Smooth muscle cell of the brain vasculature (primary cell): ENCODE measurements around the gene HSF4.

ENCODE experiments used
- DNase-seq: peaks from one replicate; pipeline ENCODE4 v3.0.0-alpha.2; 2012; ENCODE audit warnings: low read depth, low spot score

Gene HSF4

GRCh38 chr16:67184995-67185650, 20.6 kb downstream of the HSF4 start:
- peak; percentile 78 for DNase-seq

DNA sequence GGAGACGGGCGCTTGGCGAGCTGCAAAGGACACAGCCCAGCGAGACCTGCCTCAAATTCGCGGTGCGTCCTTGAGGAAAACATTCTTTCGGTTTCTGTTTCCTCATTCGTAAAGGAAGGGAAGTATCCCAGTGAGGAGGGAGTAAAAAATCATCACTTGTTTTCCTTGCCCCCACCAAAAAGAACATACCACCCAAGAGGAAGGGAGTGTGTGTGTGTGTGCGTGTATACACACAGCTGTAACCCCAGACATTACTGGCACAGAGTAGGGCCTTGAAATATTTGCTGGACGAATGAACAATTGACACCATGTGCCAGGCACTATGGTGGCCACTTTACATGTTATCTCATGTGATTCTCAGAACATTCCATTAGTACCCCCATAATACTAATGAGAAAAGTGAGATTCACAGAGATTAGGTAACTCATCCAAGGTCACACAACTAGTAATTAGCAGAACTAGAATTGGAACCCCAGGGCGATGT, 21.1 kb downstream of the HSF4 start:
- no peak for DNase-seq

DNA sequence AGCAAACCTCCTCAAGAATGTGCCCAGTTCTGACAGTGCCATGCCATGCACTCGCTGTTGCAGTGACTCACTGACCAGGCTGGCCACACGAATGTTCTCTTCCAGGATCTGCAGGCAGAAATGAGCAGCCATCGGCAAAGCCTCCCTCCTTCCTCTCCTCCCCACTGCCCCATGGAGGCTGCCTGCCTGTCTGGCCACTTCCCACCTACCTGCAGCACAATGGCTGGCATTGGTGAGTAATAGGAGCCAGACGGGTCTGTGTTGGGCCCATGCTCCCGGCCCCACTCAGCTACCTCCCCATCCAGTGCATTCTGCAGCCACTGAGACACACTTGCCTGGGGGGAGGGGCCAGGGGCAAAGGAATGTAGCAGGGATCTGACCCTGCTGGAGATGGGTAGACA, 22.0 kb downstream of the HSF4 start:
- no peak for DNase-seq

DNA sequence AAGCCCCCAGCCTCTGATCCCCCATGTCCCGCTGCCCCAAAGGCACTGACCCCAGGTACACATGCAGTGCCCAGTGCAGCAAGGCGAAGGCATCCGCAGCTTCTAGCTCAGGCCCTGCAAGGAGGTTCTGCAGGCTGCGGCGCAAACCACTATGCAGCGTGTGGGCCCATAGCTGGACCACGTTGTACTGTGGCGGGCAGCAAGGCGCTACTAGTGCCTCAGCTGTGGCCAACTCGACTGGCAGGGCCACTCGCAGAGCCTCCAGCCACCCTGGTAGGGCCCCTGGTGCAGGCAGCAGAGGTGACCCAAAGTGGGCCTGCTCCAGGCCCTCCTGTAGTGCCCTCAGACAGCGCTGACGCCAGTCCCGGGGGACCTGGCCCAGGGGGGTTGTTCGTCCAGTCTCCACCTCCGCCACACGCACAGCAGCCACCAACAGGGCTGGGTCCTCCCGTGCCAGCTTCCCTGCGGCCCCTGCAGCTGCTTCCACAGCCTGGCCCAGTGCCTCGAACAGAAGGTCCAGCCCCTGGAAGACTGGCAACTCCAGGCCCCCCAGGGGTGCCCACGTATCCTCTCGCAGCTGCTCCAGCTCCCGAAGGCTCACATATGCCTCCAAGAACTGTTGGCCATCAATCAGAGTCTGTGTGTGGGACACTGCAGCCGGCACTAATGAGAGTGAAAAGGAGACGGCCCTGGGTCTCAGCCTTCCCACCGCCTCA, 22.8 kb downstream of the HSF4 start:
- no peak for DNase-seq

DNA sequence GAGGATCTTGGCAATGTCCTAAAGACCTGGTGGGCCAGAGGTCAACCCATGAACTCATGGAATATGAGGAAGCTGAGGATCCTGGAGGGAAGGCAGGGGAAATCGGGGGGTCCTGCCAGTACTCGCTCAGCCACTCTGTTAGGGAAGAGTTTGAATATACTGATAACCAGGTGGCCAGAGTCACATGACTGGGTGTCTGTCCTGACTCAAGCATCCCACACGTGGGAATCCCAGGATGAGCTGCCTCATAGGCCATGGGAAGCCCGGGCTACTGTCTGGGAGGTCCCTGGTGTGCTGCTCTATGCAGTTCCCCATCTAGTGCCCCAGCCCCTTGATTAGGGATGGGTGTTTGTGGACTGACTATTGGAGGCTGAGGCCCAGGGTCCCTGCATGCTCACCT, 23.8 kb downstream of the HSF4 start:
- DNase-seq, result no peak

GRCh38 chr16:67188798-67189197, 24.3 kb downstream of the HSF4 start:
- DNase-seq, result no peak

- no peak for DNase-seq
Observed at GRCh38 chr16:67190041-67190440, 25.5 kb downstream of the HSF4 start, which contains the start of gene EXOC3L1. TSS of gene EXOC3L1 (minus strand) at chr16:67190136. CDS start at chr16:67189676, 460 bp downstream.

- DNase-seq, result no peak
Observed at GRCh38 chr16:67190448-67191399, 26.2 kb downstream of the HSF4 start.

DNA sequence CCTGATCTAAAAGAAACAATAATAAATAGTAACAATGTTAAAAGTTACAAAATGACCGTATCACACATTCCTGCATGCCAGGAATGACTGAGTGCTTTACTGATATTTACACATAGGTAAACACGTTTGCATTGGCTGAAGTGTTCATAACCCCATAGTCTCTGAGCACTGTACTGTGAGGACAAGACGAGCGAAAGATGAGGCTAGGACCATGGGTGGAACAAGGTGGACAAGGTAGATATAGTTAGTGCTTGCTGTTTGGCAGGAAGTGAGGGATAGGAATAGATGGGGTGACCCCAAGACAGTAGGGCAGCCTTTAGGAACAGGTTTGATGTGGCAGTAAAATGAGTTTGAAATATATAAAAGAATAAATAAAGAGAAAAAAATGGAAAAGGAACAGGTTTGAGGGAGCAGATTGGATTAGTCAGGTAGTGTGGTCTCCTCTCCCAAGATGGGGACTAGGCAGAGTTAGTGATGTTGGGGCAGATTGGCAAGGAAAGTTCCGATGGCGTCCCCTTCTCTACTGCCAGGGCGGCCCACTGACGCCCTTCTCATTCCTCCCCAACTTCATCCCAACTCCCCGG, 27.0 kb downstream of the HSF4 start:
- no peak for DNase-seq

- DNase-seq, result peak; percentile 74
Observed at GRCh38 chr16:67191995-67192681, 27.6 kb downstream of the HSF4 start, which contains the start of gene E2F4. TSS of gene E2F4 (plus strand) at chr16:67192155. CDS start at chr16:67192228, 73 bp downstream.

GRCh38 chr16:67192781-67193361, 28.3 kb downstream of the HSF4 start:
- DNase-seq, result no peak

DNA sequence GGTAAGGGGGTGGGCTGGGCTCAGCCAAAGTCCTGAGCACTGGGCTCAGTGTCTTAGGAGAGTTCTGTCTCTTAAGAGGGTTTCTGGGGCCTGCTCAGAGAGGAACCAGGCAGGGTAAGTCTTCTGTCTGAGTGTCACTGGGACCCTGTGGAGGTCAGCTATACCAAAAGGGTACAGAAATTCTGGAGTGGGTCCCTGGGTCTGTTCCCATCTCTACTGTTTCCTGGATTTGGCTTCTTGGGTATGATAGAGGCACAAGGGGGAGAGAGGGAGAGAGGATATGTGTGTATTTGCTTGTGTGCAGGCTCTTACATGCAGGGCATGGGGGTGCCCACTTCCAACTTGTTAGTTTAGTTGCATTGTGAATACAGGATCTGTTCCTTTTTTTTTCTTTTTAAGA, 29.0 kb downstream of the HSF4 start:
- no peak for DNase-seq

GRCh38 chr16:67194260-67194659, 29.7 kb downstream of the HSF4 start:
- DNase-seq, result no peak

DNA sequence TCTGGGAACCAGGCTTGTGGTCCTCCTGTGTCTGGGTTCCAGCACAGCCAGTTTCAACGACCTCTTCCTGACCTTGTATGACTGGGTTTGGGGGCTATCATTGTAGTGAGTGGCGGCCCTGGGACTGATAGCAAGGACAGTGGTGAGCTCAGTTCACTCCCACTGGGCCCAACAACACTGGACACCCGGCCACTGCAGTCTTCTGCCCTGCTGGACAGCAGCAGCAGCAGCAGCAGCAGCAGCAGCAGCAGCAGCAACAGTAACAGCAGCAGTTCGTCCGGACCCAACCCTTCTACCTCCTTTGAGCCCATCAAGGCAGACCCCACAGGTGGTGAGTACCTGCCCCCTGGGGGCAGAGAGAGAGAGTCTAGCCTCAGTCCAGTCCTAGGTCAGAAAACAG, 31.1 kb downstream of the HSF4 start:
- DNase-seq, result no peak

- no peak for DNase-seq
Observed at GRCh38 chr16:67196881-67197280, 32.3 kb downstream of the HSF4 start.

GRCh38 chr16:67197704-67198103, 33.2 kb downstream of the HSF4 start:
- no peak for DNase-seq

GRCh38 chr16:67198238-67198734, 33.7 kb downstream of the HSF4 start:
- no peak for DNase-seq

DNA sequence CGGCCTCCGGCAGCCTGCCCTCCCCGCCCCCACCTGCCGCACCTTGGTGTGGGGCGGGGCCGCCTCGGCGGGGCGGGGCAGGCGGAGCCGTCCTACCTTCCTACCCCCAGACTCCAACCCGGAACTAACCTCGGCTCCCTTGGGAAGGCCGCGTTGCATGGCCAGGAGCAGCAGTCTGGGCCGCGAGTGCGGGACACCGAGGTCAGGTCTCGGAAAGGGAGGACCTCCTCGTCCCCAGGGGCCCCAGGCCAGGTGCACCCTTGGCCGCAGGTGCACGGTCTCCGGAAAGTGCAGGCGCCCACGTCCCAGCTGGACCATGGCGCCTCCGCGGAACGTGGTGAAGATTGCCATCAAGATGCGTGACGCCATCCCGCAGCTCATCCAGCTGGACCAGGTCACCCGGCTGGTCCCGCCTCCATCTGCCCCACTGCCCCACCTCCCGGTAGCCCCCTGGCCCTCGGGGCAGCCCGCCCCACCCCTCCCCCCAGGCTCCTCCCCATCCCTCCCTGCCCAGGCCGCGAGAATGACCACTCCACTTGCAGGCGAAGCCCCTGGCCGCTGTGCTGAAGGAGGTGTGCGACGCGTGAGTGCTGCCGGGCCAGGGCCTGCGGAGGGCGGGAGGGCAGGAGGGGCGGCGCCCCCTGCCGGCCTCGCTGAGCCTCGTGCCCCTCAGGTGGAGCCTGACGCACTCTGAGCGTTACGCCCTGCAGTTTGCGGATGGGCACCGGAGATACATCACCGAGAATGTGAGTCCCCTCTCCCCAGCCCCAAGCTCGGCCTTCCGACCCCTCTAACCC, 34.7 kb downstream of the HSF4 start, which contains the start of gene ELMO3:
ELMO3 (plus strand) TSS at position 121 of the 797 bp plus-strand sequence; CDS start at position 317, 196 bp downstream.
- no peak for DNase-seq

- DNase-seq, result no peak
Observed at GRCh38 chr16:67199808-67200198, 35.3 kb downstream of the HSF4 start.
